T-helper 1 cell treated with Interleukin-12 subunit alpha and Interleukin-12 subunit beta and Interleukin-4 antibody, amounts not matched to agents 30 ng/mL and 1 ng/mL, for 36 hours (primary cell): ENCODE results near the gene RBFA. TPM values are rescaled to one million over a fixed set of nuclear protein-coding genes. Genes with fewer than 3 reads are reported as not detected.
"Not testable (repeated sequence)": the region's sequence is repeated elsewhere in the genome, so short reads cannot be mapped to it uniquely, and the experiment has no call there.

Source experiments
- intact Hi-C: fragments of 100-400 bp; cut with micrococcal nuclease; formaldehyde crosslinking; loops from one replicate; pipeline ENCODE4 v1.15.1; 2024
- total RNA-seq: library from RNA; stranded (reverse); gene quantifications from 2 replicates; pipeline ENCODE4 v1.2.3, GENCODE V29; 2022

Gene RBFA
- total RNA-seq, 1 donor from 2014 or later, result 20.8 TPM

- intact Hi-C loops, result not testable (repeated sequence)
Observed at GRCh38 chr18:80027719-80028118, 6.5 kb upstream of the RBFA start.

- intact Hi-C loops, result no loop called here
Observed at GRCh38 chr18:80029690-80030089, 4.5 kb upstream of the RBFA start.

- intact Hi-C loops, result loop anchor here (1.0 kb wide), 6 partner anchors 45 to 354 kb away; partner anchors contain the start of genes CTDP1, HSBP1L1, SLC66A2 and TXNL4A
Observed at GRCh38 chr18:80033181-80034067, 810 bp upstream of the RBFA start.

GRCh38 chr18:80034852-80035406 lies 695 bp downstream of the RBFA start:
- intact Hi-C loops, result loop anchor here (1.0 kb wide), 6 partner anchors 47 to 356 kb away; partner anchors contain the start of genes CTDP1, HSBP1L1, SLC66A2 and TXNL4A

GRCh38 chr18:80035997-80036396 lies 1.8 kb downstream of the RBFA start:
- intact Hi-C loops, result no loop called here

DNA sequence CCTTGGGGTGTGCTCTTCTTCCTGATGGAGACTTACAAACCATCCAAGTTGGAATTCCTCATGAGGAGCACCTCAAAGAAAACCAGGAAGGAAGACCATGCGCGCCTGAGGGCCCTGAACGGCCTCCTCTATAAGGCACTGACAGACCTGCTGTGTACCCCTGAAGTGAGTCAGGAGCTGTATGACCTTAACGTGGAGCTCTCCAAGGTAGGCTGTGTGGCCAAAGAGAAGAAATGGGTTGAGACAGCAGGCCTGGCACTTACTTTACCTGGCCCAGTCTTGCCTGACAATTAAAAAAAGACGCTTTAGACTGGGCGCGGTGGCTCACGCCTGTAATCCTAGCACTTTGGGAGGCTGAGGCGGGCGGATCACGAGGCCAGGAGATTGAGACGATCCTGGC lies 3.1 kb downstream of the RBFA start:
- intact Hi-C loops, result no loop called here

DNA sequence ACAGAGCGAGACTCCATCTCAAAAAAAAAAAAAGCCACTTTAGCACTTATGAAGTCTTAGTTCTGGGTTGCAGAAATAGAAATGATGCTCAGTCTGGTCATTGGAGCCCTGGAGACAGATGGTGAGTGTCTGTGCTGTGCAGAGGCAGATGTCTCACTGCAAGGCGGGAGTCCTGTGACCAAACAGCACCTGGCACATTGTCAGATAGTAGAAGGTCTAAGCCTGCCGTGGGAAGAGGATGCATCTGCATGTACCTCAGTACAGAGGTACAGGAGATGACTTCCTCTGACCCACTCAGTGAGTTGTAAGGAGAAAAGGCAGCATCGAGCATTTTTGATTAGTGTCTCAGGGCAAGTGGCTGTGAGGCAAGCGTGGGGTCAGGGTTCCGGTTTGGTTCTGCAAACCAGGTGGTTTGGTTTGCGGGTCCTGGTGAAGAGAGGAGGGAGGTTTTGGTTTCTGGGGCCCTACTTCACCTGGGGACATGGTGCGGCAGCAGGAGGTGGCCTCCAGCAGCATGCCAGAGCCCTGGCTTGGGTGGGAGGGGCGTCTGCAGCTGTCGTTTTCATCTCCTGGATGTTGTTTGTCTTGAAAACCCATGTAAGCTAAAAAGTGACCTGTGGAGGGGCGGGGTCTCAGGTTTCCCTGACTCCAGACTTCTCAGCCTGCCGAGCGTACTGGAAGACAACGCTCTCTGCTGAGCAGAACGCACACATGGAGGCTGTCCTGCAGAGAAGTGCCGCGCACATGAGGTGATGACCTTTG lies 3.8 kb downstream of the RBFA start:
- intact Hi-C loops, result no loop called here

GRCh38 chr18:80040515-80040914 lies 6.3 kb downstream of the RBFA start:
- intact Hi-C loops, result no loop called here

DNA sequence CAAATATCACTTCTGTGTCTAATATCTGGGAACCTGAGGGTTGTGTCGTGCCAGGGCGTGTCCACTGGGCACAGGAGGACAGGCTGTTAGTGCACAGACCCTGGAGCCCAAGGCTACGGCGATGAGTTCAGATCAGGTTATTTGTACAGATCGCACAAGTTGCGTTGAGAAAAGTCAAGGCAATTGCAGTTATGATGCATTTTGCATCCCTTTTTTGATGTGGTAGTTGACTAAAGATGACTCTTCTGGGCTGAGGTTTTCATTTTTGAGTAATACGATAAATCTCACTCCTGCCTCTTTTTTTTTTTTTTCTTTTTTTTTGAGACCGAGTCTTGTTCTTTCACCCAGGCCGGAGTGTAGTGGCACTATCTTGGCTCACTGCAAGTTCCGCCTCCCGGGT lies 7.2 kb downstream of the RBFA start:
- intact Hi-C loops, result no loop called here

- intact Hi-C loops, result no loop called here
Observed at GRCh38 chr18:80042785-80043184, 8.6 kb downstream of the RBFA start.

DNA sequence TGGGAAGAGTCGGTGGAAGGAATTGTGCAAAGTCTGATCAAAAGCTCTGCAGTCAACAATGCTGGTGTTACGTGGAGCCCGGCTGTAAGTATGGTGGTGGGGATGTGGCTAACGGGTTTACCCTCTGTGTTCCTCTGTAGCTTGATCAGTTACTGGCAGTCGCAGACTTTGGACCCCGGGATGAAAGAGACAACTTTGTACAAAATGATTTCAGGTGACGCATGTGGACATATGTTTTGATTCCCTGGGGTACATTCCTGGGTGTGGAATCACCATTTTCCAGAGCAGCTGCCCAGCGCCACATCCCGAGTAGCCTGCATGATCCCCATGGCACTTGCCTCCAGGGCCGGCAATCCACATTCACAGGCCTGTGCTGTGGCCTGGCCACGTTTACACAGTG lies 9.8 kb downstream of the RBFA start:
- intact Hi-C loops, result no loop called here

- intact Hi-C loops, result no loop called here
Observed at GRCh38 chr18:80046011-80046410, 11.8 kb downstream of the RBFA start.

DNA sequence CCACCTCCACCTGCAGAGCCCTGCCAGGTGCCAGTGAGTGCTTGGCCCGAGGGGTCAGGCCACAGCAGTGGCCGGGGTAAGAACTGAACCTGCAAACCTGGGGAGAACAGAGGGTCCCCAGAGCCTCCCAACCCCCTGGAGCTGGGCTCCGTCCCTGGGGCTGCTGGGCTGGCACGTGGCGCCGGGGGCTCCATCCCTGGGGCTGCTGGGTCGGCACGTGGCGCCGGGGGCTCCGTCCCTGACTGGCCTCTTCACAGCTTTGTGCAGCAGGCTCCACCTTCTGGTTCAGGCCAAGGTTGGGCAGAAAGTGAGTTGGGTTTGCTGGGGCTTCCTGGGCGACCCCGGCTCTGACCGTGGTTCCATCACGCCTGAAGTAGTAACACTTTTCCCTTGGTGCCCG lies 12.2 kb downstream of the RBFA start:
- intact Hi-C loops, result no loop called here

DNA sequence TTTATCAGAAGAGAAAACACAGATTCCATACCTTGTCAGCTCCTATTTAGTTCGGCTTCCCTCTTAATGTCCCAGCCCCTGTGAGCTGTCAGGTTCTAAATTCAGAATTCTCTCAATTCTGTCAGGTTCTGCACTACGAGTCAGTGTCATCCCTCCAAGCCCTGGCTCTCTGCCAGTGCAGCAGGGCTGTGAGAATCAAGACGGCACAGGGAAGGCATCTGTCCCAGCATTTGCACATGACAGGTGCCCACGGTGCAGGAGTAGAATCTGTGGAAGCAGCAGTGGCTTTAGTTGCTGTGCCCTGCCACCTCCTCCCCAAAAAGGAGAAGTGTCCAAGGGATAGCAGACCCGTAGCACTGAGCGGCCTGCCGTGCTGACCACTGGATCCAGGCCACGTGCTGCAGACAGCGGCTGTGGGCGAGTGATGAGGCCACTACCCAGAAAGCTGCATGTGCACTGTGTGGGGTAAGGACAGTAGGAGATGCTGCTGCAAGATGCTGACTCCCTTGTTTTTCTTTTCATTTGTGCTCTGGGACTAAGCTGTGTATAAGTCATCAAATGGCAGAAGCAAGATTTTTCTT lies 12.8 kb downstream of the RBFA start:
- intact Hi-C loops, result no loop called here

DNA sequence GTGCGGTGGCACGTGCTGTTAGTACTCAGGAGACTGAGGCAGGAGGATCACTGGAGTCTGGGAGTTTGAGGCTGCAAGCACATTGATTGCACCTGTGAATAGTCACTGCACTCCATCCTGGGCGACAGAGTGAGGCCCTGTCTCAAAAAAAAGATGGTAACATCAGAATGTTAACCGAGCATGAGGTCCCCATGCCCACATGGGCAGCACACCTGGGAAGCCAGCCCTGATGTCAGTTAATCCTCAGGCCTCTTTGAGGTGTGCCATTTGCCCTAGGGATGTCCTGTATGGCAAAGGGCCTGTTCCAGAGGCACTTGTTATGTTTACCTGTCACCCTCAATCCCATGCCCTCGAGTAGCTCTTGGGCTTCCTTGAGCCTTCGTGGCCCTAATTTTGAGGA lies 16.6 kb downstream of the RBFA start:
- intact Hi-C loops, result no loop called here

DNA sequence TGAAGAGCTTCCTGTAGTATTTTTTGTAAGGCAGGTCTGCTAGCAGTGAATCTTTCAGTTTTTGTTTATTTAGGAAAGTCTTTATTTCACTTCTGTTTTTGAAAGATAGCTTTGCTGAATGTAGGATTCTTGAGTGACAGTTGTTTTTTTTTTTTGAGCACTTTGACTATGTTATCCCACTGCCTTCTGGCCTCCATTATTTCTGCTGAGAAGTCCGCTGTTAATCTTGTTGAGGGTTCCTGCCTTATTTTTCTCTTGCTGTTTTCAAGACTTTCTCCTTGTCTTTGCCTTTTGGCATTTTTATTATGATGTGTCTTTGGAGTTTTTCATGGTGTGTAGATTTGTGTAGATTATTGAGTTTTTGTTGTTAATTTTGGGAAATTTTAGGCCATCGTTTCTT lies 21.9 kb downstream of the RBFA start:
- intact Hi-C loops, result no loop called here

DNA sequence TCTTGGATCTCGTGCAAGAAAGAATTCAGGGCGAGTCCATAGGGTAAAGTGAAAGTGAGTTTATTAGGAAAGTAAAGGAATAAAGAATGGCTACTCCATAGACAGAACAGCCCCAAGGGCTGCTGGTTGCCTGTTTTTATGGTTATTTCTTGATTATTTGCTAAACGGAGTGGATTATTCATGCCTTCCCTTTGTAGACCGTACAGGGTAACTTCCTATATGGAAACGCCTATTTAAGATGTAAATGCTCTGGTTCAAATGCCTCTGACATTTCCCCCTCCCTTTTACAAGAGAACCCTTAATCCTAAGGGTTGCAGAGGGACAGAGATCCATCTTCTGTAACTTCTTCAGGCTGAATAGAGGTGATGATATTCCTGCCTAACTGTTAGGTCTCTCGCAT lies 25.7 kb downstream of the RBFA start:
- intact Hi-C loops, result no loop called here

- intact Hi-C loops, result no loop called here
Observed at GRCh38 chr18:80065705-80066104, 31.5 kb downstream of the RBFA start.

DNA sequence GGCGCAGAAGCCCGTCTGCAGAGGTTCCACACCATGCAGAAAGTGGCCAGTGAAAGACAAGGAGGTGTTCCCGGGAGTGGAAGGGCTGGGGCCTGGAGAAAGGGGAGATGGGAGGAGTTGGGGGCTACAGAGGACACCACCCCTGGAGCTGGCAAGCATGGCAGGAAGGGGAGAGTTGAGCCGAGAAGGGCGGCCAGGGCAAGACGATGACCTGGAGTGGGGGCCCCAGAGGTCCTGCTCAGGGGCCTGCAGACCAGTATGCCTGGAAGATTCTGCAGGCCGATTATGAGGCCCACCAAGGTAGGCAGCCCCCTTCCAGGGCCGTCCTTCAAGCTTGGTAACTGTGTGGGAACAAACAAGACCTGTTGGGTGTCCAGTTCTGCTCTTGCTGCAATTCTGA lies 33.1 kb downstream of the RBFA start:
- intact Hi-C loops, result no loop called here

DNA sequence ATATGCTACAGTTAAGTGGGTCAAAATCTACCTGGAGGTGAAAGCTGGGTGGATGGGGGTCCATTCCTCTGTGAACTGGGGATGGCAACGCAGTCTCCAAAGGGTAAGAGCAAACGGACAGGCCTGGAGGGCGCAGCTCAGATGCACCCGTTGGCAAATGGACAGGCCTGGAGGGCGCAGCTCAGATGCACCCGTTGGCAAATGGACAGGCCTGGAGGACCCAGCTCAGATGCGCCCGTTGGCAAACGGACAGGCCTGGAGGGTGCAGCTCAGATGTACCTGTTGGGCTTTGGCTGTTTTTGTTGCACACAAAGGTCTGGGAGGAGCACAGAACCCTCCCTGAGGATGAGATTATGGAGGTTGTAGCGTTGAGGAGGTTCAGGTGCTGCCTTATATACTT lies 33.7 kb downstream of the RBFA start:
- intact Hi-C loops, result no loop called here

- intact Hi-C loops, result no loop called here
Observed at GRCh38 chr18:80068571-80069272, 34.5 kb downstream of the RBFA start.
